Fibroblast of lung (primary cell): ENCODE data around the gene DNAH6. TPM values are rescaled to one million over a fixed set of nuclear protein-coding genes. Genes with fewer than 3 reads are reported as not detected.

Experiments used
- DNase-seq, 2 donors: peaks; one replicate each; pipeline versions ENCODE4 v3.0.0 to v3.0.0-alpha.2; 2010; ENCODE audit warnings: low read depth in 2 of 2
- H2AFZ ChIP-seq: 2 replicates; pipeline ENCODE4 v1.5.1; 2012; ENCODE audit warnings: low read length, control low read depth, inconsistent platforms
- H3K27ac ChIP-seq: 2 replicates; pipeline ENCODE4 v1.5.1; 2011; ENCODE audit warnings: low read length, control low read depth; ENCODE audit not compliant: insufficient read depth
- H3K27me3 ChIP-seq: 2 replicates; pipeline ENCODE4 v1.5.1; 2011; ENCODE audit warnings: mild to moderate bottlenecking, low read length; ENCODE audit not compliant: control insufficient read depth, insufficient read depth
- H3K36me3 ChIP-seq: 2 replicates; pipeline ENCODE4 v1.5.1; 2011; ENCODE audit warnings: low read length; ENCODE audit not compliant: control insufficient read depth, insufficient read depth
- H3K4me1 ChIP-seq: 2 replicates; pipeline ENCODE4 v1.5.1; 2011; ENCODE audit warnings: low read length; ENCODE audit not compliant: control insufficient read depth, insufficient read depth; ENCODE audit errors: extremely low read depth
- H3K4me2 ChIP-seq: 2 replicates; pipeline ENCODE4 v1.5.1; 2011; ENCODE audit warnings: low read length, control low read depth; ENCODE audit not compliant: insufficient read depth; ENCODE audit errors: extremely low read depth
- H3K4me3 ChIP-seq, 4 experiments: fragments of 200-600 bp in 1 of 4; sonication (generic) in 1 of 4; replicated peaks in 1 of 4; 2 replicates each; pipeline ENCODE4 v1.5.1; 2011 to 2016; ENCODE audit warnings: low read length in 4 of 4, low read depth in 3 of 4, mild to moderate bottlenecking in 3 of 4, control low read depth in 2 of 4, inconsistent platforms in 1 of 4, mixed read lengths in 1 of 4; ENCODE audit not compliant: insufficient read depth in 1 of 4; ENCODE audit errors: control extremely low read depth in 1 of 4
- H3K79me2 ChIP-seq: 2 replicates; pipeline ENCODE4 v1.5.1; 2012; ENCODE audit warnings: mild to moderate bottlenecking, low read length, inconsistent platforms; ENCODE audit not compliant: control insufficient read depth, insufficient read depth
- H3K9ac ChIP-seq: 2 replicates; pipeline ENCODE4 v1.5.1; 2011; ENCODE audit warnings: mild to moderate bottlenecking, low read length, control low read depth; ENCODE audit not compliant: insufficient read depth
- H3K9me3 ChIP-seq: 2 replicates; pipeline ENCODE4 v1.5.1; 2012; ENCODE audit warnings: low read depth, low read length; ENCODE audit not compliant: control insufficient read depth, insufficient read depth
- H4K20me1 ChIP-seq: 2 replicates; pipeline ENCODE4 v1.5.1; 2011; ENCODE audit warnings: low read length; ENCODE audit not compliant: control insufficient read depth, insufficient read depth; ENCODE audit errors: extremely low read depth
- EZH2 ChIP-seq: IDR thresholded peaks from 2 replicates; pipeline ENCODE4 v1.5.1; 2012; ENCODE audit warnings: low read length, control low read depth, mild to moderate bottlenecking; ENCODE audit errors: missing control alignments
- polyA plus RNA-seq, 2 donors: library from polyadenylated mRNA; depleted of rRNA in 1 of 2; stranded (reverse) in 1 of 2; unstranded in 1 of 2; fragments of >200 nt; gene quantifications; 2 replicates each; pipeline ENCODE4 v1.2.1, GENCODE V29; 2011 to 2012; ENCODE audit warnings: missing spikeins in 1 of 2
- total RNA-seq: library from RNA; depleted of rRNA; stranded (reverse); fragments of >200 nt; gene quantifications from 2 replicates; pipeline ENCODE4 v1.2.1, GENCODE V29; 2014
- TF ChIP-seq, protein P1 (sequence below), 2 donors: IDR thresholded peaks in 1 of 2; conservative IDR thresholded peaks in 1 of 2; 1 replicate in 1 of 2; 2 replicates in 1 of 2; pipeline ENCODE4 v1.5.1; 2011 to 2012; ENCODE audit warnings: low read length in 2 of 2, control low read depth in 1 of 2, inconsistent platforms in 1 of 2, low read depth in 1 of 2, mild to moderate bottlenecking in 1 of 2

Gene DNAH6
- total and polyA plus RNA-seq, 2 donors (not counting 1 experiment from before 2014, with no cell fraction given), result under 0.01 to 0.01 TPM

DNA sequence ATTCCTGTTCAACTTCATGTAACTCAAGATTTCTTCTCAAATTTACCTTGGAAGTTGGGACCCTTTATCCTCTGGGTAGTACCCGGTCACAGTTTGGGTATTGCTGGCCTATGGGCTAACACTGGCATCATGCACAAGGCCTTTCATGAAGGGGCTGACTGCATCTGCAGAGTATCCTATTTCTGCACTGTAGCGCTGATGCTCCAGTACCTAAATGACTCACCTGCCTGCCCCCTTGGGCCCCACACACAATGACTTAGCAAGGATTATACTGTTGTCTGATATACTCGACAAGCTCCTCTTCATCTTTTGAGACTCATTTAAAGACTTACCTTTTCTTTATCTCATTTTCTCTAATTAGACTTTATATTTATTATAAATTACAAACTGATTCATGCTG lies 39.9 kb downstream of the DNAH6 start:
- H4K20me1 ChIP-seq, result no peaks in the 10 kb centered on the region
- no peaks in the 10 kb centered on the region for H3K79me2 ChIP-seq
- H3K4me3 ChIP-seq, result no peak overlapping the region
- TF ChIP-seq EZH2, result no peak
- TF ChIP-seq, protein P1, sequence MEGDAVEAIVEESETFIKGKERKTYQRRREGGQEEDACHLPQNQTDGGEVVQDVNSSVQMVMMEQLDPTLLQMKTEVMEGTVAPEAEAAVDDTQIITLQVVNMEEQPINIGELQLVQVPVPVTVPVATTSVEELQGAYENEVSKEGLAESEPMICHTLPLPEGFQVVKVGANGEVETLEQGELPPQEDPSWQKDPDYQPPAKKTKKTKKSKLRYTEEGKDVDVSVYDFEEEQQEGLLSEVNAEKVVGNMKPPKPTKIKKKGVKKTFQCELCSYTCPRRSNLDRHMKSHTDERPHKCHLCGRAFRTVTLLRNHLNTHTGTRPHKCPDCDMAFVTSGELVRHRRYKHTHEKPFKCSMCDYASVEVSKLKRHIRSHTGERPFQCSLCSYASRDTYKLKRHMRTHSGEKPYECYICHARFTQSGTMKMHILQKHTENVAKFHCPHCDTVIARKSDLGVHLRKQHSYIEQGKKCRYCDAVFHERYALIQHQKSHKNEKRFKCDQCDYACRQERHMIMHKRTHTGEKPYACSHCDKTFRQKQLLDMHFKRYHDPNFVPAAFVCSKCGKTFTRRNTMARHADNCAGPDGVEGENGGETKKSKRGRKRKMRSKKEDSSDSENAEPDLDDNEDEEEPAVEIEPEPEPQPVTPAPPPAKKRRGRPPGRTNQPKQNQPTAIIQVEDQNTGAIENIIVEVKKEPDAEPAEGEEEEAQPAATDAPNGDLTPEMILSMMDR (conservative IDR thresholded peaks at IDR 0.05 in 1 of 2, IDR thresholded peaks at IDR 0.05 in 1 of 2; ENCODE audit: low read depth in 1 of 2, low read length in 2 of 2), result no peak
- no peaks in the 10 kb centered on the region for H3K9me3 ChIP-seq
- H3K4me1 ChIP-seq, result no peaks in the 10 kb centered on the region
- H3K36me3 ChIP-seq, result no peaks in the 10 kb centered on the region
- H3K27ac ChIP-seq, result no peak overlapping the region
- no peak overlapping the region for H2AFZ ChIP-seq
- H3K9ac ChIP-seq, result no peak overlapping the region
- no peak for DNase-seq
- H3K4me2 ChIP-seq, result no peak overlapping the region
- no peaks in the 10 kb centered on the region for H3K27me3 ChIP-seq

DNA sequence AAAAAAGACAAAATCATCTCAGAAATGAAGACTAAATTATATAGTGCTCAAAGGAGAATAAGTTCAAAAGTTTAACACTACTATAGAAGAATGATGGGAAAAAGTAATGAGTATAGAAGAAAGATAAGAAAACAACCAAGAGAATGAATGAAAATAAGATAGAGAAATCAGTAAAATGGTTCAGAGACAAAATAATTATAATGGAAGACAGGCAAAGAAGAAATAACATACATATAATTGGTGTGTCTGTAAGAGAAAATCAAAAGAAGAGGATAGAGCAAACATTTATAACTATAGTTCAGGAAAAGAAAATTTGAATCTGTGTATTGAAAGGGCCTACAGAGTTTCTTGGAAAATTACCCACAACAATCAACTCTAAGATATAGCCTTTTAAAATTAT lies 43.5 kb downstream of the DNAH6 start:
- TF ChIP-seq, protein P1 (conservative IDR thresholded peaks at IDR 0.05 in 1 of 2, IDR thresholded peaks at IDR 0.05 in 1 of 2; ENCODE audit: low read depth in 1 of 2, low read length in 2 of 2), result no peak
- TF ChIP-seq EZH2, result no peak
- H3K4me1 ChIP-seq, result no peaks in the 10 kb centered on the region
- H3K9ac ChIP-seq, result no peak overlapping the region
- H3K9me3 ChIP-seq, result no peaks in the 10 kb centered on the region
- no peak overlapping the region for H3K27ac ChIP-seq
- peak in 1 of 2 donors; percentile 5 for DNase-seq
- no peak overlapping the region for H2AFZ ChIP-seq
- no peak overlapping the region for H3K4me3 ChIP-seq
- H3K79me2 ChIP-seq, result no peaks in the 10 kb centered on the region
- H3K27me3 ChIP-seq, result no peaks in the 10 kb centered on the region
- no peaks in the 10 kb centered on the region for H3K36me3 ChIP-seq
- H4K20me1 ChIP-seq, result no peaks in the 10 kb centered on the region
- H3K4me2 ChIP-seq, result no peak overlapping the region

DNA sequence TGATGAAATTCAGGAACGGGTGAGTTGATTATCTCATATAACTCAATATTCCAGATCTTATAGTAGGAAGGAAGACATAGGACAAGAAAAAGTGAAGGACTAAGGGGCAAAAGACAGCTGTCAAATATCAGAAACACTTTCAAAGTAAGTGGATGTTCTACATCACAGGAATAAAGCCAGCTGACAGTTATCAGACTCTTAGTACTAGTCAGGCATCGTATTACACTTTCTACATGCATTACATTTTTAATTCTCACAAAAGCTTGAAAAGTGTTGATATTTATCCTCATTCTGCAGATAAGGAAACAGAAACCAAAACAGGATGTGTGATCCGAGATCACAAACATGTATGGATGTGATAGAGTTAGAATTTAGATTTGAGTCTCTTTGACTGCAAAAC lies 63.4 kb downstream of the DNAH6 start:
- no peaks in the 10 kb centered on the region for H3K4me1 ChIP-seq
- H2AFZ ChIP-seq, result no peak overlapping the region
- no peaks in the 10 kb centered on the region for H3K36me3 ChIP-seq
- peak overlapping the region in 1 of 4 experiments; percentile 8 for H3K4me3 ChIP-seq
- H4K20me1 ChIP-seq, result no peaks in the 10 kb centered on the region
- H3K9ac ChIP-seq, result no peak overlapping the region
- no peaks in the 10 kb centered on the region for H3K9me3 ChIP-seq
- no peak for TF ChIP-seq EZH2
- TF ChIP-seq, protein P1 (conservative IDR thresholded peaks at IDR 0.05 in 1 of 2, IDR thresholded peaks at IDR 0.05 in 1 of 2; ENCODE audit: low read depth in 1 of 2, low read length in 2 of 2), result no peak
- DNase-seq, result peak in 1 of 2 donors; percentile 46
- no peak overlapping the region for H3K27ac ChIP-seq
- no peaks in the 10 kb centered on the region for H3K79me2 ChIP-seq
- no peak overlapping the region for H3K4me2 ChIP-seq
- no peaks in the 10 kb centered on the region for H3K27me3 ChIP-seq
